Colonic mucosa (tissue), 4 donors: Measurements from ENCODE around the gene BCAS3. TPM values are rescaled to one million over a fixed set of nuclear protein-coding genes. Genes with fewer than 3 reads are reported as not detected.

Source experiments
- DNase-seq: peaks from one replicate; pipeline ENCODE4 v3.0.0-alpha.2; 2020
- H3K27ac ChIP-seq: fragments of 200-600 bp; one replicate; pipeline ENCODE4 v1.8.0; 2021
- H3K27me3 ChIP-seq: fragments of 200-600 bp; one replicate; pipeline ENCODE4 v1.8.0; 2021
- H3K36me3 ChIP-seq: fragments of 200-600 bp; one replicate; pipeline ENCODE4 v1.8.0; 2021
- H3K4me1 ChIP-seq: fragments of 200-600 bp; one replicate; pipeline ENCODE4 v1.8.0; 2021; ENCODE audit warnings: mild to moderate bottlenecking
- H3K4me3 ChIP-seq: fragments of 200-600 bp; one replicate; pipeline ENCODE4 v1.8.0; 2021
- H3K9ac ChIP-seq, 2 donors: one replicate each; pipeline ENCODE4 v1.7.0; 2013; ENCODE audit warnings: control low read depth in 2 of 2, low read depth in 2 of 2, low read length in 2 of 2
- H3K9me3 ChIP-seq: fragments of 200-600 bp; one replicate; pipeline ENCODE4 v1.8.0; 2021
- intact Hi-C: fragments of 100-400 bp; cut with DNase I; formaldehyde crosslinking; loops from one replicate; pipeline ENCODE4 v1.14.1; 2022
- total RNA-seq, 2 donors: library from RNA; stranded (reverse); fragmentation: NEBNext Ultra II Directional in 1 of 2; extraction: Animal tissue kit (Norgen Biotek cat#: 25700) in 1 of 2; gene quantifications; one replicate each; pipeline ENCODE4 v1.2.1, GENCODE V29; 2021
- TF ChIP-seq, protein P1 (sequence below): fragments of 200-600 bp; IDR thresholded peaks from one replicate; pipeline ENCODE4 v1.8.0; 2022; ENCODE audit warnings: antibody characterized with exemption, mild to moderate bottlenecking
- donor health status: healthy.
- donor health status: DM: no; HTN: no; CAD: no.
- donor health status: DM: no; HTN: no; CAD: no.

BCAS3 gene
- total RNA-seq, 2 donors from 2014 or later: 11.0 to 17.8 TPM

DNA sequence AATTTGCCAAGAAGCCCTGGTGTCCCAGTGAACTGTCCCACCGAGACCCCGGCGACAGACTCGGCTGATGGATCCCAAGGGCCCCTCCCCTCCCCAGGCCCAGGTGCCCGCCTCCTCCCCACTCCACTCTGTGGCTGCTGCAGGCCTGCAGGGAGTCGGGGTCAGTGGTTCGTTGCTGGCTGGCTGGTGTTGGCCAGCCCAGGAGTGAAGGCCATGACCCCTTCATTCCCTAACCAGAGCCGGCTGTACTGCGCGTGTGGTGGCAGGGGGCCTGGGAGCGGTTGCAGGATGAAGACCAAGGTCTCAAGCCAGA, 712.8 kb downstream of the BCAS3 start:
- intact Hi-C loops: loop anchor here (2.0 to 5.0 kb wide), 2 partner anchors 388 to 670 kb away; no protein-coding TSS in a partner anchor
- Histone ChIP-seq H3K27me3 (peaks cover 5% of the 10 kb centered on the region), H3K4me3 (no peak overlapping the region), H3K36me3 (no peaks in the 10 kb centered on the region), H3K4me1 (no peaks in the 10 kb centered on the region), H3K9ac (no peak overlapping the region), H3K27ac (no peak overlapping the region), H3K9me3 (no peaks in the 10 kb centered on the region)
- no peak for DNase-seq
- TF ChIP-seq, protein P1, sequence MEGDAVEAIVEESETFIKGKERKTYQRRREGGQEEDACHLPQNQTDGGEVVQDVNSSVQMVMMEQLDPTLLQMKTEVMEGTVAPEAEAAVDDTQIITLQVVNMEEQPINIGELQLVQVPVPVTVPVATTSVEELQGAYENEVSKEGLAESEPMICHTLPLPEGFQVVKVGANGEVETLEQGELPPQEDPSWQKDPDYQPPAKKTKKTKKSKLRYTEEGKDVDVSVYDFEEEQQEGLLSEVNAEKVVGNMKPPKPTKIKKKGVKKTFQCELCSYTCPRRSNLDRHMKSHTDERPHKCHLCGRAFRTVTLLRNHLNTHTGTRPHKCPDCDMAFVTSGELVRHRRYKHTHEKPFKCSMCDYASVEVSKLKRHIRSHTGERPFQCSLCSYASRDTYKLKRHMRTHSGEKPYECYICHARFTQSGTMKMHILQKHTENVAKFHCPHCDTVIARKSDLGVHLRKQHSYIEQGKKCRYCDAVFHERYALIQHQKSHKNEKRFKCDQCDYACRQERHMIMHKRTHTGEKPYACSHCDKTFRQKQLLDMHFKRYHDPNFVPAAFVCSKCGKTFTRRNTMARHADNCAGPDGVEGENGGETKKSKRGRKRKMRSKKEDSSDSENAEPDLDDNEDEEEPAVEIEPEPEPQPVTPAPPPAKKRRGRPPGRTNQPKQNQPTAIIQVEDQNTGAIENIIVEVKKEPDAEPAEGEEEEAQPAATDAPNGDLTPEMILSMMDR: no peak

DNA sequence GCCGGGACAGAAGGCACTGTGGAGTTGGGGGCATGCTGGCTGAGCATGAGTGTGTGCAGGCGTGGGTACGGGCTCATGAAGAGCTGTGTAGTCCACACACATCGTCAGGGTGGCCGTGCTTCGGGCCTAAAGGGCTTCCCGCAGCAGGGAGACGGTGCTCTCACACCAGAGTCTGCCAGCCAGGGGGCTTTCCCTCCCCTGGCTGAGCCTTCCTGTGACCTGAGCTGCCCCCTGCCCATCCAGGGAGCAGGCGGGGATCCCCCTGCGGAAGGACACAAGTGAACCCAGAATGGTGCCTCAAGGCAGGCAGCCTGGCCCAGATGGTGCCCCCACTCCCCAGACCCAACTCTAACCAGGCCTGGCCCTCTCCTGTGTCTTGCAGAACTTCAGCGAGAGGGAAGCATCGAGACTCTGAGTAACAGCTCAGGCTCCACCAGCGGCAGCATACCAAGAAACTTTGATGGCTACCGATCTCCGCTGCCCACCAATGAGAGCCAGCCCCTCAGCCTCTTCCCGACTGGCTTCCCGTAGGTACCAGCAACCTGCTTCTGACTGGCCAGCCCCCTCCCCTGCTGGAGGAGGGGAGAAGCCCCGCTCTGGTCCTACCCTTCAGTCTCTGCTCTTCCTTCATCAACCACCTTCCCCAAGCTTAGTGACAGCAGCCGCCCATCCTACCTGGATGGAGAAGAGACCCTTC, 714.1 kb downstream of the BCAS3 start:
- DNase-seq: no peak
- intact Hi-C loops: loop anchor here (2.0 to 5.0 kb wide), 2 partner anchors 389 to 671 kb away; no protein-coding TSS in a partner anchor
- H3K9ac ChIP-seq: no peak overlapping the region

DNA sequence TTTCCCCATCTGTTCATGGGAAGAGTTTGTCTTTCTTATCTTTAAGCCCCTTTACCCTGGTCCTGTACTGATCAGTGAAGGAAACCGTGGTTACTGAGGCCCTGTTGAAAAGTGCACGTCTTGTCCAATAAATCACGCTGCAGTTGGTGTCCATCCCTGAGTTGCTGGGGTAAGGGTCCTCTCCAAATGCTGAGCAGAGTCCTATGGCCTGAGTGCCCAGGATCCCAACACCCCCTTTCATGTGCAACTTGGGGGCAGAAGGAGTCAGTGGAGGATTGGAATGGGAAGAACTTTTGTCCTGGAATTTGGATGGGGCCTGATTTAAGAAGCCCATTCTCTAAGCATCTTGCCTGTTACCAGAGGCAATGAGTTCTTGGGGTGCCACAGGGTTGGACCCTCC, 715.0 kb downstream of the BCAS3 start:
- Histone ChIP-seq H3K27ac (no peak overlapping the region), H3K27me3 (peaks cover 27% of the 10 kb centered on the region), H3K4me1 (no peaks in the 10 kb centered on the region), H3K9me3 (no peaks in the 10 kb centered on the region), H3K36me3 (no peaks in the 10 kb centered on the region), H3K4me3 (no peak overlapping the region), H3K9ac (no peak overlapping the region)
- TF ChIP-seq, protein P1: no peak
- DNase-seq: no peak
- intact Hi-C loops: loop anchor here (5.0 kb wide), 1 partner anchor 390 kb away; no protein-coding TSS in a partner anchor

More for the DNA sequence above, 714.1 kb downstream of the BCAS3 start:
- Histone ChIP-seq H3K4me1 (no peaks in the 10 kb centered on the region), H3K27me3 (peaks cover 18% of the 10 kb centered on the region), H3K36me3 (no peaks in the 10 kb centered on the region), H3K4me3 (no peak overlapping the region), H3K9me3 (no peaks in the 10 kb centered on the region), H3K27ac (no peak overlapping the region)
- TF ChIP-seq, protein P1: no peak

DNA sequence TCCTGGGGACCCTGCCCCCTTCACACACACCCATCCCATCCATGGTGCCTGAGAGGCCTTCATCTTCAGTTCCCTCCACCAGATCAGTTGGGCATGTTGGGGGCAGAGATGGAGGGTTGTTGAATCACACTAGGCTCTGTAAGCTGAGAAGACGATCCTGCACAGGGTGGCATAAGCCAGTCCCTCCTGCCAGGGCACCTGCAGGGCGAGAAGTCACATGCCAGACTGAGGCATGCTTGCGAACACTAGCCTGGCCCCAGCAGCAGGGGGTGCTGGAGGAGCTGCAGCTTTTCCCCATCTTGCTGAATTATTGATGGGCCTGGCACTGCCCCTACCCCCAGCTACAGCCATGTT, 715.9 kb downstream of the BCAS3 start:
- Histone ChIP-seq H3K4me3 (no peak overlapping the region), H3K27me3 (peaks cover 34% of the 10 kb centered on the region), H3K9ac (no peak overlapping the region), H3K4me1 (no peaks in the 10 kb centered on the region), H3K36me3 (no peaks in the 10 kb centered on the region), H3K27ac (no peak overlapping the region), H3K9me3 (no peaks in the 10 kb centered on the region)
- TF ChIP-seq, protein P1: no peak
- intact Hi-C loops: loop anchor here (5.0 kb wide), 1 partner anchor 391 kb away; no protein-coding TSS in a partner anchor
- DNase-seq: no peak

DNA sequence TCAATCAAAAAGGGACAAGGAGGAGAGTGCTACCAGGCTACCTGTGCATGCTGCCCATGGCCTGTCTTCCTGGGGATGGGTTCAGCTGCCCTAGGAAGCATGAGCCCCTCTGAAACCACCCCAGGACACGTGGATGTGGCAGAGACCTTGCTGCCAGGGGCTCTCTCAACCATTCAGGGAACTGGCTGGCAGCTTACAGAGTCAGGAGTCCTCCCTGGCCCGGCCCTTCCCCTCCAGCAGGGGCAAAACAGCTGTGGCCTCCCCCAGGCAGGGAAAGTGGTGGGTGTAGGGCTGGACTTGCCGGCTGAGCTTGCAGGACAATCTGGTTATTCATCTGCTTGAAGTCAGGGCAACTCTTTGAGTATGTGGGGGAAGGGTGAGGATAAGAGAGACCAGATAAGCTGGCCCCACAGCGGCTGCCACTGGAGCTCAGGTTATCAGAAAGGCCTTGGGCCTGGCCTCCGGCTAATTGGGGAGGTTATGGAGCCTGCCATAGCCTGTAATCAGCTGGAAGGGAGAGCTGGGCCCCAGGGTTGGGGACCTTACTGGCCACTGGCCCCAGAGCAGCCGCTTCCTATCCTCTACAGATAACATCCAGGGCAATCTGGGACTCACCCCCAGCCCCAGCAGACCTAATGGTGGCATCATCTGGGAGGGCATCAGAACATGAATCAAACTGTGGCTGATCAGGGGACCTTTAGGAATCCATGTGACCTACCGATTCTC, 716.4 kb downstream of the BCAS3 start:
- Histone ChIP-seq H3K4me1 (peaks cover 2% of the 10 kb centered on the region), H3K27ac (no peak overlapping the region), H3K4me3 (no peak overlapping the region), H3K9ac (no peak overlapping the region), H3K9me3 (no peaks in the 10 kb centered on the region), H3K27me3 (peaks cover 39% of the 10 kb centered on the region), H3K36me3 (no peaks in the 10 kb centered on the region)
- no peak for DNase-seq
- TF ChIP-seq, protein P1: no peak
- intact Hi-C loops: loop anchor here (5.0 kb wide), 1 partner anchor 392 kb away; no protein-coding TSS in a partner anchor
